Endodermal cell (in vitro differentiated cells): Measurements from ENCODE around the gene CCND1. TPM values are rescaled to one million over a fixed set of nuclear protein-coding genes. Genes with fewer than 3 reads are reported as not detected.

Experiments used
- DNase-seq: peaks from one replicate; pipeline ENCODE4 v3.0.0-alpha.2; 2017
- H3K27ac ChIP-seq: 2 replicates; pipeline ENCODE4 v1.5.1; 2013; ENCODE audit warnings: mild to moderate bottlenecking, low read depth, low read length, moderate library complexity
- H3K27me3 ChIP-seq: 2 replicates; pipeline ENCODE4 v1.6.1; 2013; ENCODE audit warnings: mild to moderate bottlenecking, low read length, moderate library complexity; ENCODE audit not compliant: insufficient read depth, control insufficient read depth, poor library complexity, severe bottlenecking
- H3K36me3 ChIP-seq: 2 replicates; pipeline ENCODE4 v1.7.0; 2013; ENCODE audit warnings: mild to moderate bottlenecking, low read length, moderate library complexity; ENCODE audit not compliant: control insufficient read depth, insufficient read depth
- H3K4me1 ChIP-seq: one replicate; pipeline ENCODE4 v1.7.0; 2013; ENCODE audit warnings: low read length; ENCODE audit not compliant: control insufficient read depth, insufficient read depth
- H3K4me3 ChIP-seq: 2 replicates; pipeline ENCODE4 v1.5.1; 2013; ENCODE audit warnings: mild to moderate bottlenecking, low read length, moderate library complexity
- H3K9ac ChIP-seq: 2 replicates; pipeline ENCODE4 v1.6.1; 2013; ENCODE audit warnings: mild to moderate bottlenecking, low read length, moderate library complexity; ENCODE audit not compliant: poor library complexity, severe bottlenecking; ENCODE audit errors: extremely low read depth
- H3K9me3 ChIP-seq: 2 replicates; pipeline ENCODE4 v1.6.1; 2013; ENCODE audit warnings: mild to moderate bottlenecking, low read length, moderate library complexity; ENCODE audit not compliant: control insufficient read depth
- H3K27ac Mint-ChIP-seq: 2 replicates; pipeline ENCODE4 v1.8.0; 2020; ENCODE audit warnings: mixed read lengths
- H3K27me3 Mint-ChIP-seq: 2 replicates; pipeline ENCODE4 v1.8.0; 2021; ENCODE audit warnings: mild to moderate bottlenecking, mixed read lengths; ENCODE audit not compliant: insufficient read depth
- H3K36me3 Mint-ChIP-seq: 2 replicates; pipeline ENCODE4 v1.8.0; 2020; ENCODE audit warnings: low read depth, mixed read lengths
- H3K4me1 Mint-ChIP-seq: 2 replicates; pipeline ENCODE4 v1.8.0; 2020; ENCODE audit warnings: mixed read lengths
- H3K4me3 Mint-ChIP-seq: 2 replicates; pipeline ENCODE4 v1.8.0; 2020; ENCODE audit warnings: mild to moderate bottlenecking, moderate library complexity, mixed read lengths
- H3K9me3 Mint-ChIP-seq: 2 replicates; pipeline ENCODE4 v1.8.0; 2020; ENCODE audit warnings: mild to moderate bottlenecking, mixed read lengths
- WGBS, 2 experiments: methylation state at CpG; one replicate each; pipeline versions ENCODE4 v1.1.5 to v1.1.7; 2013; ENCODE audit warnings: missing lambda C conversion rate in 2 of 2, mixed read lengths in 1 of 2; ENCODE audit not compliant: insufficient coverage in 1 of 2, insufficient read length in 1 of 2; 5-methylcytosine and 5-hydroxymethylcytosine counted together
- total RNA-seq, 2 donors: library from RNA; stranded (reverse); fragmentation: NEBNext Ultra II Directional in 1 of 2; extraction: Animal tissue kit (Norgen Biotek cat#: 25700) in 1 of 2; gene quantifications; 2 replicates in 1 of 2; 3 replicates in 1 of 2; pipeline ENCODE4 v1.2.1, GENCODE V29; 2021
- TF ChIP-seq, protein P1 (sequence below): fragments of 200-600 bp; sonication (generic); conservative IDR thresholded peaks from 2 replicates; pipeline ENCODE4 v1.5.0; 2021; ENCODE audit warnings: antibody characterized with exemption, mild to moderate bottlenecking

CCND1 gene
- total RNA-seq, 2 donors from 2014 or later, result 65.7 to 214 TPM

DNA sequence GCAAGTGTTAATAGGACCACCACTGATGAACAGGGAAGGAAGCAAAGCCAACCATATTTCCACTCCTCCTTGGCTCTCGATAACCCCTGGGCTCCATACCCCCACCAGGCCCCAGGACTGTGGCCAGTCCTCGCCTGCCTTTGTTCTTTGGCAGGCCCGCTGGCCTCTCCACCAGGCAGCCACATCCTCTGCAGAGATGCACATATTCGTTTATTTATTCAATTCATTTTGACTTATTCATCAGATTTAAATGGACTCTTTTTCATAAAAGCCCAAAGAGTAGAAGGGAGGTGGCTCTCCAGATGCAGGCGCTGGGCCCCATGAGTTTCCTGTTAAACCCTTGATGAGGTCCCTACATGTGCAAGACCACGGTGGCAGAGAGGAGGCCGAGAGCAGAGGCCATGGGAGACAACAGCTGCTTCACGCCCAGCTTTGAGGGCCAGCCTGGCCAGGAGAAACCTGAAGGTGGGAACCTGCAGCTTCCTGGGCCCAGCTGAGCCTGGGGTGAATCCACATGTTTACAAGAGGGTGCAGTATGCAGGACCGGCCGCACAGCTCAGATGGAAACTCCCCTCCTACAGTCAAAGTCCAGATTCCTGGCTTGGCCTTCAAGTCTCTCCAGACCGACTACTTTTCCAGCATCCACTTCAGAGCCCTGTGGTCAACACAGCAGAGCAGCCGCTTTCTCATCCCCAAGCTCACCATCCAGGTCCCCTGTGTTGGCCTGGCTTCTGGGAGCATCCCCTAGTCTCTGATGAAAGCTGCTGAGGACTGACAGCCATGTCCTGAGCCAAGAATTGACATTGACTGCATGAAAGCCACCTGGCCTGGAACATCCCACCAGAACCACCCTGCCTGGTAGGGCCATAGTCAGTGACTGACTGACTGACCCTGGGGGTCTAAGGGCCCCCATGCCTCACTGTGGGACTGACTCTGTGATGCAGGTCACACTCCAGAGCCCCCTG, 39.7 kb upstream of the CCND1 start:
- Mint-ChIP-seq H3K4me1 (peaks cover 16% of the 10 kb centered on the region), H3K36me3 (no peaks in the 10 kb centered on the region), H3K27ac (no peak overlapping the region), H3K9me3 (peaks cover 7% of the 10 kb centered on the region), H3K27me3 (peaks cover 3% of the 10 kb centered on the region), H3K4me3 (no peak overlapping the region)
- WGBS, 2 experiments, result 94 to 95% methylated on average over 9 to 12 of the region's 12 CpGs
- TF ChIP-seq, protein P1, sequence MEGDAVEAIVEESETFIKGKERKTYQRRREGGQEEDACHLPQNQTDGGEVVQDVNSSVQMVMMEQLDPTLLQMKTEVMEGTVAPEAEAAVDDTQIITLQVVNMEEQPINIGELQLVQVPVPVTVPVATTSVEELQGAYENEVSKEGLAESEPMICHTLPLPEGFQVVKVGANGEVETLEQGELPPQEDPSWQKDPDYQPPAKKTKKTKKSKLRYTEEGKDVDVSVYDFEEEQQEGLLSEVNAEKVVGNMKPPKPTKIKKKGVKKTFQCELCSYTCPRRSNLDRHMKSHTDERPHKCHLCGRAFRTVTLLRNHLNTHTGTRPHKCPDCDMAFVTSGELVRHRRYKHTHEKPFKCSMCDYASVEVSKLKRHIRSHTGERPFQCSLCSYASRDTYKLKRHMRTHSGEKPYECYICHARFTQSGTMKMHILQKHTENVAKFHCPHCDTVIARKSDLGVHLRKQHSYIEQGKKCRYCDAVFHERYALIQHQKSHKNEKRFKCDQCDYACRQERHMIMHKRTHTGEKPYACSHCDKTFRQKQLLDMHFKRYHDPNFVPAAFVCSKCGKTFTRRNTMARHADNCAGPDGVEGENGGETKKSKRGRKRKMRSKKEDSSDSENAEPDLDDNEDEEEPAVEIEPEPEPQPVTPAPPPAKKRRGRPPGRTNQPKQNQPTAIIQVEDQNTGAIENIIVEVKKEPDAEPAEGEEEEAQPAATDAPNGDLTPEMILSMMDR, result no peak
- no peak overlapping the region for H3K9ac ChIP-seq
- no peak overlapping the region for H3K4me3 ChIP-seq
- H3K27ac ChIP-seq, result no peak overlapping the region
- H3K27me3 ChIP-seq, result no peaks in the 10 kb centered on the region
- H3K36me3 ChIP-seq, result no peaks in the 10 kb centered on the region
- no peaks in the 10 kb centered on the region for H3K9me3 ChIP-seq
- H3K4me1 ChIP-seq, result no peaks in the 10 kb centered on the region
- peak; percentile 22 for DNase-seq

DNA sequence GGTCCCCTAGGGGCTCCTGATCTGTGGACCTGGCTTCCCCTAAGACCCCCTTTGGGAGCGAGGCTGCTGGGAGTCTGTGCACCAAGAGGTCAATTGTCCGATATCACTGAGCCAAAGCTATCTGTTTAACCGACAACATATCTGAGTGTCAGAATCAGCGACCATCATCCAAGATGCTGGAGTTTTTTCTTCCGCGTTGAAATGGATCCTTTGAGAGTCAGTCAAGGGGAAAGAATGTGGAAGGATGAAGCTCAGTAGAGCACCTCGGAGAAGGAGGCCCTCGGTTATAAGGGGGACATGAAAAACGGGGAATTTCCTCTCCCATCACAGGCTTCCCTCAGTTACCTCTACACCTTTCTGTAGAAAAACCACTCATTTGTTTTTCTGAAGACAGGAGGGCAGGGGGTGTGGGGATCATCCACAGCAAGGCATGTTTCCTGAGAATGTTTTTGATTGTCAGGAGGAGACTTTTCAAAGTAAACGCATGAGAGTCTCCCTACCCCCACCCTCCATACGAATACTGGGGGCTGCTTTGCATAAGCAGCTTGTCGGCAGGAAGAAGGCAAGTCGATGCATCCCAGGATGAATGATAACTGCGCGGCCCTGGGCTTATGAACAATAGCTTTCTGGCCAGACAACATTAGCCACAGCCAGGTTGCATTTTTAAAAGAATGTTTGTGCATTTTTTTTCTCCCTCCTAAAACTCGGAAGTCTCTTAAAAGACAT, 37.7 kb upstream of the CCND1 start:
- Histone ChIP-seq H3K4me3 (no peak overlapping the region), H3K4me1 (no peaks in the 10 kb centered on the region), H3K9ac (no peak overlapping the region), H3K27me3 (no peaks in the 10 kb centered on the region), H3K27ac (peak overlapping the region; percentile 24), H3K9me3 (no peaks in the 10 kb centered on the region), H3K36me3 (no peaks in the 10 kb centered on the region)
- Mint-ChIP-seq H3K4me1 (peaks cover 16% of the 10 kb centered on the region), H3K4me3 (no peak overlapping the region), H3K9me3 (peaks cover 8% of the 10 kb centered on the region), H3K27me3 (peaks cover 7% of the 10 kb centered on the region), H3K27ac (no peak overlapping the region), H3K36me3 (no peaks in the 10 kb centered on the region)
- DNase-seq, result peak; percentile 44
- TF ChIP-seq, protein P1, result no peak
- 39 to 58% methylated on average over 13 to 14 of the region's 16 CpGs for WGBS, 2 experiments

DNA sequence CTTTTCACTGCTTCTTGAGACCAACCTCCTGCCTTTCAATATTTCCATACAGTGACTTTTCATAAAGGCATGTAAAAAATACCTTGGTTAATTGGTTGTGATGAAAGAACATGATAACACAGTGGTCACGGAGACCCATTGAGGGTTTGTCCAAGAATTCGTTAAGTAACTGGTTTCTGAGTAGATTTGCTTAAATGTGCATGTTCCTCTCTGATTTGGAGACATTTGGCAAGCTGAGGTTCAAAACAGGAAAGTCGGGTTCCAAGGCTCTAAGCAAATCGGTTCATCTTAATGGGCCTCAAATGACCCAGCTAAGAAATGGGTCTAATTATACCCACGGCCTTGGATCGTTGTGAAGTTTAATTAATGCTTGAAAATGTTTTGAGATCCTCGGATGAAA, 36.9 kb upstream of the CCND1 start:
- H3K4me1 ChIP-seq, result no peaks in the 10 kb centered on the region
- no peak overlapping the region for H3K4me3 Mint-ChIP-seq
- H3K27me3 Mint-ChIP-seq, result peaks cover 13% of the 10 kb centered on the region
- WGBS, 2 experiments, result 85 to 90% methylated on average over 5 to 7 of the region's 7 CpGs
- H3K9me3 Mint-ChIP-seq, result peaks cover 16% of the 10 kb centered on the region
- no peak overlapping the region for H3K27ac ChIP-seq
- DNase-seq, result no peak
- H3K4me1 Mint-ChIP-seq, result peaks cover 16% of the 10 kb centered on the region
- no peaks in the 10 kb centered on the region for H3K27me3 ChIP-seq
- H3K9me3 ChIP-seq, result peaks cover 5% of the 10 kb centered on the region
- H3K36me3 ChIP-seq, result no peaks in the 10 kb centered on the region
- H3K27ac Mint-ChIP-seq, result no peak overlapping the region
- no peaks in the 10 kb centered on the region for H3K36me3 Mint-ChIP-seq
- H3K9ac ChIP-seq, result no peak overlapping the region
- TF ChIP-seq, protein P1, result no peak
- H3K4me3 ChIP-seq, result no peak overlapping the region
